Measurements from ENCODE around the gene LDLRAD4. TPM values are rescaled to one million over a fixed set of nuclear protein-coding genes. Genes with fewer than 3 reads are reported as not detected.

LDLRAD4 gene
- total and polyA plus RNA-seq, 9 of the 15 experiments (the other 6 are each of a cell fraction or from before 2014, with no cell fraction given), result 0.01 TPM; not detected in 8

GRCh38 chr18:13374468-13375301 is 156.1 kb downstream of the LDLRAD4 start:
- peaks cover 2% of the 10 kb centered on the region; the same call in 1 of the 2 replicates for H4K20me1 ChIP-seq (replicated peaks; ENCODE audit: control insufficient read depth, insufficient read depth, low read length)
- no peaks in the 10 kb centered on the region for H3K36me3 ChIP-seq (ENCODE audit: control insufficient read depth, insufficient read depth, low read length)
- H3K27ac ChIP-seq (ENCODE audit: extremely low read depth, low read depth, low read length), result no peak overlapping the region
- H3K27me3 ChIP-seq (ENCODE audit: control insufficient read depth in 2 of 2, insufficient read depth in 2 of 2, low read length in 2 of 2), result peaks cover 22 to 56% of the 10 kb centered on the region in 2 experiments
- ATAC-seq, result no peak
- no TSS peak for BruUV-seq (replicated peaks)
- H3K4me3 ChIP-seq, result no peak overlapping the region
- no peaks in the 10 kb centered on the region for H3K9me1 ChIP-seq (ENCODE audit: control insufficient read depth, insufficient read depth, low read length)
- H3K4me2 ChIP-seq (ENCODE audit: insufficient read depth, low read length), result no peak overlapping the region
- intact Hi-C loops (cut with micrococcal nuclease) (no loop called here), in situ Hi-C loops (cut with MboI) (no loop called here)
- no peaks in the 10 kb centered on the region for H3K79me2 ChIP-seq (ENCODE audit: control insufficient read depth, insufficient read depth, low read length)
- TF ChIP-seq ETV5 (CRISPR knock-in tag; IDR thresholded peaks at IDR 0.05; ENCODE audit: low read depth), result no peak
- peak; percentile 61 for TF ChIP-seq RFX1 (IDR thresholded peaks at IDR 0.05)
- DNase-seq (ENCODE audit: extremely low read depth in 1 of 4, low spot score in 3 of 4), result no peak
- H3K9ac ChIP-seq (ENCODE audit: insufficient read depth in 1 of 2, low read depth in 2 of 2, low read length in 2 of 2), result no peak overlapping the region
- H2AFZ ChIP-seq (ENCODE audit: low read depth, low read length), result no peak overlapping the region
- no peaks in the 10 kb centered on the region for H3K4me1 ChIP-seq (replicated peaks in 1 of 2; ENCODE audit: control insufficient read depth in 2 of 2, insufficient read depth in 2 of 2, low read length in 2 of 2)
- ChIA-PET CTCF (ENCODE audit: low intra/inter-chr PET ratio) (no interaction called here), POLR2A (interaction anchor here (1.0 kb wide), 1 partner anchor 13 kb away, joined by 3 read pairs; no protein-coding TSS in a partner anchor)
- whole genome bisulfite sequencing (ENCODE audit: insufficient coverage, low coverage, missing lambda C conversion rate), result 2% methylated on average over 13 of the region's 17 CpGs
- FAIRE-seq, result no peak
- H3K9me3 ChIP-seq (replicated peaks; ENCODE audit: control insufficient read depth, insufficient read depth, low read depth, low read length), result no peaks in the 10 kb centered on the region

Data from K562 (cell line).